ENCODE results near the gene PRKAR1A. TPM values are rescaled to one million over a fixed set of nuclear protein-coding genes. Genes with fewer than 3 reads are reported as not detected.
A peak's percentile ranks its signal among the peaks of the same experiment; 100 is the strongest.

PRKAR1A gene
- total and polyA plus RNA-seq, 4 donors, result 97.0 to 297 (median 178) TPM

DNA sequence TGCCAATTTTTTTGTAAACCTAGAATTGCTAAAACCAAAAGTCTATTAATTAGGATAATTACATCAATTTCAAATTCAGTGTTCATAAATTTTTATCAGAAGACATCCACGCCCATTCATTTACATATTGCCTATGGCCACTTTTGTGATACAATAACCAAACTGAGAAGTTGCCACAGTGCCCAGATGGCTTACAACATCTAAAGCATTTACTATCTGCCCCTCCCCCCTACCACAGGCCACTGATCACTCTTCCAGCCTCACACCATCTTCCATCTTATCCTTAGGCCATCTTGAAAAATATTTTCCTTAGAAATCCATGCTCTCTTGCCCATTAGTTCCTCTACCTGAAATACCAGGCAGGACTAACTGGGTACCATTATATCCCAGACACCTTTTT is 6.3 kb upstream of the PRKAR1A start:
- Histone ChIP-seq H3K4me3 (ENCODE audit: low read length in 2 of 2) (no peak overlapping the region), H3K36me3 (ENCODE audit: control insufficient read depth in 1 of 2, insufficient read depth in 2 of 2, low read length in 1 of 2) (no peaks in the 10 kb centered on the region), H3K27me3 (ENCODE audit: control insufficient read depth in 1 of 2, insufficient read depth in 2 of 2, low read length in 1 of 2) (no peaks in the 10 kb centered on the region), H3K9me3 (ENCODE audit: control insufficient read depth, low read length) (no peaks in the 10 kb centered on the region), H3K4me1 (ENCODE audit: control insufficient read depth in 1 of 2, insufficient read depth in 2 of 2, low read length in 2 of 2) (no peaks in the 10 kb centered on the region), H3K27ac (ENCODE audit: low read depth in 1 of 2, low read length in 2 of 2) (no peak overlapping the region)
- intact Hi-C loops (cut with DNase I), result no loop called here
- no peak for DNase-seq
- no peak for ATAC-seq (ENCODE audit: low FRiP score)
- 89 to 93% methylated on average over 1 of the region's 1 CpG for WGBS, 2 donors

DNA sequence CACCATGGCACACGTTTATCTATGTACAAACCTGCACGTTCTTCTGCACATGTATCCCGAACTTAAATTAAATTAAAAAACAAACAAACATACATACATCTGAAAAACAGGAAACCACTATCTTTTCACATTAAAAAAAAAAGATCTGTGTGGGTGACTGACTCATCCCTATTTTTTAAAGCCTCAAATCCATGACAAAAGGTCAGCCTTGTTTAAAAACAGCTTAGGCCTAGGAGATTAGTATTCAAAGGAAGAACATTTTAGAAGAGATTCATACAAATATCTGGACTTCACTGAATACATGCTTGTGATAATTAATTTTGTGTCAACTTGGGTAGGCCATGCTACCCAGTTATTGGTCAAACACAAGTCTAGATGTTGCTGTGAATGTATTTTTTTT is 4.7 kb upstream of the PRKAR1A start:
- H3K36me3 ChIP-seq (ENCODE audit: control insufficient read depth in 1 of 2, insufficient read depth in 2 of 2, low read length in 1 of 2), result no peaks in the 10 kb centered on the region
- intact Hi-C loops (cut with DNase I), result no loop called here
- no peak overlapping the region for H3K4me3 ChIP-seq (ENCODE audit: low read length in 2 of 2)
- no peaks in the 10 kb centered on the region for H3K4me1 ChIP-seq (ENCODE audit: control insufficient read depth in 1 of 2, insufficient read depth in 2 of 2, low read length in 2 of 2)
- DNase-seq, result no peak
- H3K9me3 ChIP-seq (ENCODE audit: control insufficient read depth, low read length), result no peaks in the 10 kb centered on the region
- H3K27me3 ChIP-seq (ENCODE audit: control insufficient read depth in 1 of 2, insufficient read depth in 2 of 2, low read length in 1 of 2), result no peaks in the 10 kb centered on the region
- no peak for ATAC-seq (ENCODE audit: low FRiP score)
- WGBS, 2 donors, result 87 to 93% methylated on average over 3 of the region's 3 CpGs
- no peak overlapping the region for H3K27ac ChIP-seq (ENCODE audit: low read depth in 1 of 2, low read length in 2 of 2)

DNA sequence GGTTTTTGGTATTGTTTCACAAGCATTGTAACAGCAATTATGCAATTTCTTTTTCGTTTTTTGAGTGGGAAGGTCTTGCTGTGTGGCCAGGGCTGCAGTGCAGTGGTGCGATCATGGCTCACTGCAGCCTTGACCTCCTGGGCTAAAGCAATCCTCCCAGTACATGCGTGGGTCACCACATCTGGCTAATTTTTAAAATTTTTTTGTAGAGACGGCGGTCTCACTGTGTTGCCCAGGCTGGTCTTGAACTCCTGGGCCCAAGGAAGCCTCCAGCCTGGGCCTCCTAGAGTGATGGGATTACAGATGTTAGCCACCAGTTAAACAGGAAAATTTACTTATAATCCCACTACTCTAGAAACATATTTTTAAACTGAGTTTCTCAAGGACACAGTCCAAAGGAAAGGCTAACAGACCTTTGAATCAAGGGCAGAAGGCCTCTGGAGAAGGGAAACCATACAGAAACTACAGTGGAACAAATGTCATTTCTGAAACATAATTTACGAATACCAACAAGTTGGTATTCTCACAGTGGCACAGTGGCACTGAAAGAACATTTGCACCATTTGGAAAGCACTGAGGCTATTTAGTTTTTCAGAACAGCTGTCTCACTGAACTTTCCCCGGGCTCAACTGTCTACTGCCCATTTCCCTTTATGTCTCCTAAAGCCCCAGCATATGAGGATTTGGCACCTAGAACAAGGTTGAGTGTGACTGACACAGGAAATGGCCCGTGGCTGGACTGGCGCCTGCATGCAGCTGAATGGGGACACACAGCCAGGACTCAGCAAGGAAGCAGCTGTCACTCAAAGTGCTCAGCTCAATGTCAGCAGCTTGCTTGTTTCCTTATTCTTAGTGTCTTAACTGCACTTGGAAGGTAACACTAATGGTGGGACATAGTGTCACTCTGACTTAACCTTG is 2.8 kb upstream of the PRKAR1A start:
- H3K4me1 ChIP-seq (ENCODE audit: control insufficient read depth in 1 of 2, insufficient read depth in 2 of 2, low read length in 2 of 2), result no peaks in the 10 kb centered on the region
- H3K27me3 ChIP-seq (ENCODE audit: control insufficient read depth in 1 of 2, insufficient read depth in 2 of 2, low read length in 1 of 2), result no peaks in the 10 kb centered on the region
- DNase-seq, result peak in 1 of 2 donors; percentile 66
- no peak overlapping the region for H3K4me3 ChIP-seq (ENCODE audit: low read length in 2 of 2)
- H3K27ac ChIP-seq (ENCODE audit: low read depth in 1 of 2, low read length in 2 of 2), result no peak overlapping the region
- intact Hi-C loops (cut with DNase I), result loop anchor here (5.0 kb wide), 2 partner anchors 42 to 262 kb away; partner anchors contain the start of gene AMZ2 (in 1 of the 2)
- WGBS, 2 donors, result 71 to 73% methylated on average over 9 of the region's 9 CpGs
- ATAC-seq (ENCODE audit: low FRiP score), result no peak
- H3K9me3 ChIP-seq (ENCODE audit: control insufficient read depth, low read length), result no peaks in the 10 kb centered on the region
- H3K36me3 ChIP-seq (ENCODE audit: control insufficient read depth in 1 of 2, insufficient read depth in 2 of 2, low read length in 1 of 2), result no peaks in the 10 kb centered on the region

DNA sequence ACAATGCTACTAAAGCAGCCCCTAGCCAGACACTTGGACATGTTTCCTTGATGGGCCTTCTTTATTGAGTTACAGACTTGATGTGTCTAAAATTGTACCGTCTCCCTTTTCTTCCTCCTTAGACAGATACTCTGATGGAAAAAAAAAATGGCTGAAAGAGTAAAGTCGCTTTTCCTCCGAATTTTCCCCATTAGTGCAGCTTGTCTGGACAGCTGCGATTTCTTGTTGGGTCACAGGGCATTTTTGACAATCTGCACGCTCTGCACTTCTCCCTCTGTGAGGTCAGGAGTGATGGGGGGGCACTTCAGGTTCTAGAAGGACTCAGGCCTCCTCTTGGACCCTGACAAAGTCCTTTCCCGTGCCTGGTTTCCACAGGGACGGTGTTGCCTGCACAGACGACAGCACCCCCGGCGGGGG is 968 bp upstream of the PRKAR1A start:
- DNase-seq (no peak), ATAC-seq (ENCODE audit: low FRiP score) (no peak)
- H3K9me3 ChIP-seq (ENCODE audit: control insufficient read depth, low read length), result no peaks in the 10 kb centered on the region
- no peaks in the 10 kb centered on the region for H3K36me3 ChIP-seq (ENCODE audit: control insufficient read depth in 1 of 2, insufficient read depth in 2 of 2, low read length in 1 of 2)
- no peaks in the 10 kb centered on the region for H3K27me3 ChIP-seq (ENCODE audit: control insufficient read depth in 1 of 2, insufficient read depth in 2 of 2, low read length in 1 of 2)
- H3K4me1 ChIP-seq (ENCODE audit: control insufficient read depth in 1 of 2, insufficient read depth in 2 of 2, low read length in 2 of 2), result no peaks in the 10 kb centered on the region
- peak overlapping the region in 1 of 2 donors; percentile 91 for H3K27ac ChIP-seq (ENCODE audit: low read depth in 1 of 2, low read length in 2 of 2)
- WGBS, 2 donors, result 8 to 12% methylated on average over 9 to 10 of the region's 10 CpGs
- H3K4me3 ChIP-seq (ENCODE audit: low read length in 2 of 2), result peak overlapping the region; percentile 59 to 89
- intact Hi-C loops (cut with DNase I), result loop anchor here (5.0 kb wide), 2 partner anchors 44 to 264 kb away; partner anchors contain the start of gene AMZ2 (in 1 of the 2)

DNA sequence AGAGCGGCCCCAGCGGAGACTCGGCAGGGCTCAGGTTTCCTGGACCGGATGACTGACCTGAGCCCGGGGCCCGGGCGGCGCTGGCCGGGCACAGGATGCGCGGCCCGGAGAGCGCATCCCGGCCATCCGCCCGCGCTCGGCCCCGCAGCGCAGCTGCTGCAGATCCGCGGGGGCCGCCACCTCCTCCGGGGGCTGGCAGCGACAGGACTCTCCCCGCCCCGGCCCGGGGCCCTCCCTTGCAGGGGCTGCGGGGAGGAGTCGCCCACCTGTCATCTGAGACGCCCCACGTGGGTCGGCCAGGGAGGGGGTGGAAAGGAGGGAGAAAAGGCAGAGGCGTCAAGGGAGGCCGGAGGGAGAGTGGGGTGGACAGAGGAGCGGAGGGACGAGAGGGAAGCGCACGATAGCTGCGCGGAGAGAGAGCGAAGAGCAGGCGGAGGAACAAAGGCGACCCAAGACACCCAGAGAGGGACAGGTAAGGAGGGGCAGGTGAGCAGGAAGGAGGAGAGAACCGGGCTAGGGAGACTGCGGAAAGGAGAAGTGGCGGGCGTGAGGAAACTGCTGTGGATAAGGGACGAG is 471 bp upstream of the PRKAR1A start:
- intact Hi-C loops (cut with DNase I), result loop anchor here (5.0 kb wide), 2 partner anchors 44 to 264 kb away; partner anchors contain the start of gene AMZ2 (in 1 of the 2)
- WGBS, 2 donors, result 1% methylated on average over 37 to 49 of the region's 49 CpGs
- ATAC-seq (ENCODE audit: low FRiP score), result peak; percentile 87
- Histone ChIP-seq H3K4me3 (ENCODE audit: low read length in 2 of 2) (peak overlapping the region; percentile 59 to 89), H3K9me3 (ENCODE audit: control insufficient read depth, low read length) (no peaks in the 10 kb centered on the region), H3K27me3 (ENCODE audit: control insufficient read depth in 1 of 2, insufficient read depth in 2 of 2, low read length in 1 of 2) (no peaks in the 10 kb centered on the region), H3K4me1 (ENCODE audit: control insufficient read depth in 1 of 2, insufficient read depth in 2 of 2, low read length in 2 of 2) (no peaks in the 10 kb centered on the region), H3K36me3 (ENCODE audit: control insufficient read depth in 1 of 2, insufficient read depth in 2 of 2, low read length in 1 of 2) (no peaks in the 10 kb centered on the region), H3K27ac (ENCODE audit: low read depth in 1 of 2, low read length in 2 of 2) (peak overlapping the region; percentile 10 to 91)
- DNase-seq, result peak; percentile 85 to 91

DNA sequence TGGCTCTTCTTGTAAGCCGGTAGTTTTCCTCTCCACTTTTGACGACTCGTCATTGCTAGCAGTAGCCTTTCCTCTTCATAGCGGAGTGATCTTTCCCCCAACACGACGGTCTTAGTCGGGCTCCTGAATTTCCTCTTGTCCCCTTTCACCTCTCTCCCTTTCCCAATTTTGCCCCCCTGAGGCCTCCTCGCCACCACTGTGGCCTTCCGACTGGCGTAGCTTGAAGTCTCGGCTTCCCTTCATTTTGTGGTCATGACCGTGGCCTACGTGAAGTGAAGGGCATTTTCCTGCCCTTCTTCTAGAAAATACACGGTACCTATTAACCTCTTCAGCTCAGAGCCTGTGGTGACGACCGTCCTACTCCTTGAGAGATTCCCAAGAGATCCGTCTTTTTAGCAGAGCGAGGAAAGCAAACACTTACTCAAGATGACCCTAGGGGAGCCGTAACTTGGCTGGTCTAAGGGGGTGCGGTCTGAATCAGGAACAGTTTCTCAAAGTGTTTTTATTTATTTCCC is 787 bp downstream of the PRKAR1A start:
- Histone ChIP-seq H3K27me3 (ENCODE audit: control insufficient read depth in 1 of 2, insufficient read depth in 2 of 2, low read length in 1 of 2) (no peaks in the 10 kb centered on the region), H3K4me3 (ENCODE audit: low read length in 2 of 2) (peak overlapping the region; percentile 68 to 89), H3K36me3 (ENCODE audit: control insufficient read depth in 1 of 2, insufficient read depth in 2 of 2, low read length in 1 of 2) (no peaks in the 10 kb centered on the region), H3K4me1 (ENCODE audit: control insufficient read depth in 1 of 2, insufficient read depth in 2 of 2, low read length in 2 of 2) (no peaks in the 10 kb centered on the region), H3K9me3 (ENCODE audit: control insufficient read depth, low read length) (no peaks in the 10 kb centered on the region), H3K27ac (ENCODE audit: low read depth in 1 of 2, low read length in 2 of 2) (peak overlapping the region; percentile 72 to 96)
- DNase-seq, result no peak
- peak; percentile 24 for ATAC-seq (ENCODE audit: low FRiP score)
- intact Hi-C loops (cut with DNase I), result loop anchor here (5.0 kb wide), 2 partner anchors 46 to 266 kb away; partner anchors contain the start of gene AMZ2 (in 1 of the 2)
- whole genome bisulfite sequencing, 2 donors, result 0% methylated on average over 20 of the region's 20 CpGs

DNA sequence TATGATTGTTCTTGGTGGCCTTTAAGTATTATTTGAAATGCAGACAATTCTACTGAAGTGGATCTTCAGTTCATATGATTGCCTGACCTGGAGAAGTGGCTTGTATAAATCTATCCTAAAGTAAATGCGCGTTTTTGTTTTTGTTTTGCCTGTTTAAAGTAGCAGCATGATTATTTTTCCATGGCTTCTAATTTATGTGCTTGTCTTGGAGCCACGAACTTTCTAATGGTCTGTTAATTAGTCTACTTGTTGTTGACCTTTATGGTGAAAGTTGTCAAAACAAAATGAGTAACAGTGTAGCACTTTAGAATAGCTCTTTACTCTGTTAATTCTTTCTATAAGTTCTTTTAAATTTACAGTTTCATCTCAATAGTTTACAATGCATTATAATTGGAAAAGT is 1.7 kb downstream of the PRKAR1A start:
- WGBS, 2 donors, result 8 to 13% methylated on average over 3 of the region's 3 CpGs

DNA sequence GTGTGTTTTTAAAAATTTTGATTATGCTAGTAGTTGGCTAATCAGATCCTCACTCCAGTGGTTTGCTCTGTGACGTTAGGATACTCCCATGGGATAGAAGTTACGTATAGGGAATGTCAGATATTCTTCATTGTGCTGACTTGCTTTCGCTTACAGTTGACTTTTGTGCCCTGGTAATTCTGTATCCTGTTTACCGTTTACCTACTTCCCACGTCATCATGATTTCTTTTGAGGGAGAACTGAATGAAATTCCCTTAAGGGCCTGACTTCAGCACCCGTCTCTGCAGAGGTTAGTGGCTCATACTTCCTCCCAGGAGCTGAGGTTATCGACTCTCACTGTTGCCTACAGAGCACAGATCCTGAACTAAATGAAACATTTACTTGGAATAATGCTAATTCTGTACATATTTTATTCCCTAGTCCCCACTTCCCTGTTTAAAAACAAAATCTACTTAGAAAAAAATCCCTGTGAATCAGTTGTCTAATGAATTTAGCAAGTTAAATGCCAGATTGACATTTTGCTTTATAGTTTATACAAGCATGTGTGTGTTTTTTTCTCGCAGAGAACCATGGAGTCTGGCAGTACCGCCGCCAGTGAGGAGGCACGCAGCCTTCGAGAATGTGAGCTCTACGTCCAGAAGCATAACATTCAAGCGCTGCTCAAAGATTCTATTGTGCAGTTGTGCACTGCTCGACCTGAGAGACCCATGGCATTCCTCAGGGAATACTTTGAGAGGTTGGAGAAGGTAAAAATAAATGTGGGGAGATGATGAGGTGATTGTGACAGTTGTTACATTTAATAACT is 2.8 kb downstream of the PRKAR1A start:
- H3K9me3 ChIP-seq (ENCODE audit: control insufficient read depth, low read length), result no peaks in the 10 kb centered on the region
- WGBS, 2 donors, result 6 to 9% methylated on average over 15 of the region's 15 CpGs
- no peak for ATAC-seq (ENCODE audit: low FRiP score)
- peak overlapping the region in 1 of 2 donors; percentile 49 for H3K27ac ChIP-seq (ENCODE audit: low read depth in 1 of 2, low read length in 2 of 2)
- intact Hi-C loops (cut with DNase I), result loop anchor here (5.0 kb wide), 2 partner anchors 48 to 268 kb away; partner anchors contain the start of gene AMZ2 (in 1 of the 2)
- H3K4me3 ChIP-seq (ENCODE audit: low read length in 2 of 2), result peak overlapping the region; percentile 21 to 23
- no peaks in the 10 kb centered on the region for H3K36me3 ChIP-seq (ENCODE audit: control insufficient read depth in 1 of 2, insufficient read depth in 2 of 2, low read length in 1 of 2)
- H3K4me1 ChIP-seq (ENCODE audit: control insufficient read depth in 1 of 2, insufficient read depth in 2 of 2, low read length in 2 of 2), result no peaks in the 10 kb centered on the region
- DNase-seq, result no peak
- no peaks in the 10 kb centered on the region for H3K27me3 ChIP-seq (ENCODE audit: control insufficient read depth in 1 of 2, insufficient read depth in 2 of 2, low read length in 1 of 2)

More for the DNA sequence above, 1.7 kb downstream of the PRKAR1A start:
- DNase-seq, result no peak
- intact Hi-C loops (cut with DNase I), result loop anchor here (5.0 kb wide), 2 partner anchors 47 to 267 kb away; partner anchors contain the start of gene AMZ2 (in 1 of the 2)
- Histone ChIP-seq H3K27me3 (ENCODE audit: control insufficient read depth in 1 of 2, insufficient read depth in 2 of 2, low read length in 1 of 2) (no peaks in the 10 kb centered on the region), H3K4me3 (ENCODE audit: low read length in 2 of 2) (peak overlapping the region; percentile 68 to 89), H3K27ac (ENCODE audit: low read depth in 1 of 2, low read length in 2 of 2) (no peak overlapping the region), H3K4me1 (ENCODE audit: control insufficient read depth in 1 of 2, insufficient read depth in 2 of 2, low read length in 2 of 2) (no peaks in the 10 kb centered on the region), H3K9me3 (ENCODE audit: control insufficient read depth, low read length) (no peaks in the 10 kb centered on the region), H3K36me3 (ENCODE audit: control insufficient read depth in 1 of 2, insufficient read depth in 2 of 2, low read length in 1 of 2) (no peaks in the 10 kb centered on the region)
- ATAC-seq (ENCODE audit: low FRiP score), result no peak

Data from aorta (tissue), 5 donors.